ENCODE results near the gene NLGN2.
"Not testable (repeated sequence)": the region's sequence is repeated elsewhere in the genome, so short reads cannot be mapped to it uniquely, and the experiment has no call there.

Gene NLGN2

DNA sequence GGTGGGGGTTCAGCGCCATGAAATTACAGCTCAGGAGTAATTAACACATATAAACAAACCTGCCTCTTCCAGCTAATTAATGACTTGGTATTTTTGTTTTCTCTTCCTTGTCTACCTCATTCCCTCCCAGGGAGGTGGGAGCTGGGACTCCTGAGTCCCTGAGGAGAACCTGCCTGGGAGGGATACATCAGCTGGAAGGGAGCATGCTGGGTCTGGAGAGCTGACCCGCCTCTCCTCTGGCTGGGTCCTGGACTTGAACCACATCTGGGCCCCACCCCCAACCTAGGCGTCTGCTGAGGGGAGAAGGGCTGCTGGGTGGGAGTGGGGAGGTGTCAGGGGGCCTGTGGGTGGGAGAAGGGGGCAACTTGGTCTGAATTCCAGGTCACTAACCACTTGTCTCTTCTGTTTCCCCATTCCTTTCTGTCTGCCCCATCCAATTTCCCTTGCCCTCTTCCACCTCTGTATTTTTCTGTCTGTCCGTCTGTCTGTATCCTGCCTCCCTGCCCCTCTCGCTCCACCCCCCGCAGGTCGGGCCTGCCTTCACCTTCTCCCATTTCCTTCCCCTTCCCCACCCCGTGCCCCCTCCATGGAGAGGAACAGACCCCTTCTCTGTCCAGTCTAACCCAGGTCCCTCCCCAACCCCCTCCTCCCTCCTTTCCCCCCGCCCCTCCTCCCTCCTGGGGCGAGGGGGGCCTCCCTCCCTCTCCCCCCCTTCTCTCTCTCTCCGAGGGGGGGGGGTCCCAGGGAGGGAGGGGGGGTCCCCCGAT is at the start of gene NLGN2:
Gene NLGN2, plus strand, starts transcription at position 361 of the 767 bp plus-strand sequence. CDS start 411 bp downstream, outside the sequence.
- DNase-seq (ENCODE audit: low spot score), result no peak

DNA sequence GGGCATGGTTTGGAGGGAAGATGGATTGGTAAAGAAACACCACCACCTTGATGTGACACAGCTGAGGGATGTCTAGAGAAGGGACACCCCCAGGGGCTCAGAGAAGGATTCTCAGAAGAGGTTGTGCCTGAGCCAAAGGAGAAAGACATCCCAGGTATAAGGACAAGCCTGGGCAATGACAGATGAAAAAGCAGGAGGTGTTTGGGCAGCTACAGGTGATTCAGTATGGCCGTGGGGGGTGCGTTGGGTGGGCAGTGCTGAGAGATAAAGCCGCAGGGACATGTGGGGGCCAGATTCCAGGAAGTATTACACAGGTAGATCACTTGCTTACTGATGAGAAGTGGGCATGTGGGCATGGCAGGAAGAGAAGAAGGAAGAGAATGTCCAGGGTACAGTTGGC is 45.7 kb upstream of the NLGN2 start:
- DNase-seq (ENCODE audit: low spot score), result no peak

DNA sequence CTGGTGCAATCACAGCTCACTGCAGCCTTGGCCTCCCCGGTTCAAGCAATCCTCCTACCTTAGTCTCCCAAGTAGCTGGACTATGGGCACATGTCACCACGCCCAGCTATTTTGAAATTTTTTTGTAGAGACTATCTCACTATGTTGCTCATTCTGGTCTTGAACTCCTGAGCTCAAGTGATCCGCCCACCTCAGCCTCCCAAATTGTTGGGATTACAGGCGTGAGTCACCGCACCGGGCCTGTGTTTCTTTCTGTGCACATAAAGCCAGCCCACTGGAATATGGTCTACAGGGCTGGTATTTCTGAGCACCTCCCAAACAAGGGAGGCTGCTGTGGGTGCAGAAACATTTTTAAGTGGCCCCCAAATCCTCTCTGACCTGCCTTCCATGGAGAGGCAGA is 44.3 kb upstream of the NLGN2 start:
- DNase-seq (ENCODE audit: low spot score), result no peak

DNA sequence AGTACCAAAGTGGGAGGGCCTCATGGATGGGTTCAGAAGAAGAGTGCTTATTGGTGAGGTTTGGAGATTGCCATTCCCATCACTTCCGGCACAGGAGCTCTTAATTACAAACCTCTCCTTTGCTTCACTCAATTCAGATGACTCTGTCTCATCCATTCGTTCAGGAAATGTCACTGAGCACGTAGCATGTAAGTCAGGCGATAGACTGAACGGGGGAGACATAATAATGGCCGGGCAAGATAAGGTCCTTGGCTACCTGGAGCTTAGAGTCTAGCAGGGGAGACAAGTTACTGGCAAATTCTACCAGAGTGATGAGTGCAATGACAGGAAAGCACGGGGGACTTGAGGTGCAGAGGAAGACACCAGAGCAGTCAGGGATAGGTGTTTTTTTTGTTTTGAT is 41.7 kb upstream of the NLGN2 start:
- DNase-seq (ENCODE audit: low spot score), result not testable (repeated sequence)

DNA sequence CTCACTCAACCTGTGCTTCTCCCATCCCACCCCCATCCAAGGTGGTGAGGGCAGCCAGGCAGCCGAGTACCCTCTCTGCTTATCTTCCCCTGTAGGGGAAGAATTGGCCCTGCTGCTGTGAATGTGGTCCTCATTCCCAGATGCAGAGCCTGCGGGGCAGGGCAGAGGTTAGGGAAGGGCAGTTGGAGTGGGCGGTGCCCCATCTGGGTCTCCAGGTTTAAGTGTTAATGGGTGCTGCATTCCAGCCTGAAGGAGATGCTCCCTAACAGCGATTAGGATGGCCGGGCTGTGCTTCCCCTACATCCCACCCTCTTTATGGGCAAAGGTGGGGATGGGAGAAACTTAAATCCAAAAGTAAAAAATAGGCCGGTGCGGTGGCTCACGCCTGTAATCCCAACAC is 40.6 kb upstream of the NLGN2 start:
- no peak for DNase-seq (ENCODE audit: low spot score)

DNA sequence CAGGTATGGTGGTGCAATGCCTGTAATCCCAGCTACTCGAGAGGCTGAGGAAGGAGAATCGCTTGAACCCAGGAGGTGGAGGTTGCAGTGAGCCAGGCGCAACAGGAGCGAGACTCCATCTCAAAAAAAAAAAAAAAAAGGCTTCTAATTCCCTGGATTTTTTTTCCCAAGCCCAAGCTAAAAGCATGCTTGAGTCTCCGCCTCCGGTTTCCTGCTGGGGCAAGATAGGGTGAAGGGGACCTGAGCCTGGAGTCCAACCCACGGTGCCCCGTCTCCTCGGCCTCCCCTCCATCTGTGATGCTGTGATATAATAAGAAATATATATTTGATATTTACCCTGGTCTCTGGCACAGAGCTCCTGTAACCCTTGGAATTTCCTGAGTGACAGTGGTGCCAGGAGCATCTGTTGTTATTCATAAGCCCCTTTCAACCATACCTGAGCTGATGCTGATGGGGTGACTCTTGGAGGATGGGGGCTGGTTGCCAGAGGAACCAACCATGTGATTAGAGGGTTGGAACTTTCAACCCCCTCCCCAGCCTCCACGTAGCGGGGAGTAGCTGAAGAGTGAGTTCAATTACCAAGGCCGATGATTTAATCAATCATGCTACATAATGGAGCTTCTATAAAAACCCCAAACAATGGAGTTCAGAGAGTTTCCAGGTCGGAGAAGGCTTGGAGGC is 39.6 kb upstream of the NLGN2 start:
- DNase-seq (ENCODE audit: low spot score), result no peak

DNA sequence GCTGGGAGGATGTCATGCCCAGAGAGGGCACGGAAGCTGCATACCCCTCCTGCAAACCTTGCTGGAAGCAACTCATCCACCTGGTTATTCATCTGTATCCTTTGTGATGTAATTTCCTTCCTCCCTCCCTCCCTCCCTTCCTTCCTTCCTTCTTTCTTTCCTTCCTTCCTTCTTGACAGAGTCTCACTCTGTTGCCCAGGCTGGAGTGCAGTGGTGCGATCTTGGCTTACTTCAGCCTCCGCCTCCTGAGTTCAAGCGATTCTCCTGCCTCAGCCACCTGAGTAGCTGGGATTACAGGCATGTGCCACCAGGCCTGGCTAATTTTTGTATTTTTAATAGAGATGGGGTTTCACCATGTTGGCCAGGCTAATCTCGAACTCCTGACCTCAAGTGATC is 39.0 kb upstream of the NLGN2 start:
- DNase-seq (ENCODE audit: low spot score), result not testable (repeated sequence)

DNA sequence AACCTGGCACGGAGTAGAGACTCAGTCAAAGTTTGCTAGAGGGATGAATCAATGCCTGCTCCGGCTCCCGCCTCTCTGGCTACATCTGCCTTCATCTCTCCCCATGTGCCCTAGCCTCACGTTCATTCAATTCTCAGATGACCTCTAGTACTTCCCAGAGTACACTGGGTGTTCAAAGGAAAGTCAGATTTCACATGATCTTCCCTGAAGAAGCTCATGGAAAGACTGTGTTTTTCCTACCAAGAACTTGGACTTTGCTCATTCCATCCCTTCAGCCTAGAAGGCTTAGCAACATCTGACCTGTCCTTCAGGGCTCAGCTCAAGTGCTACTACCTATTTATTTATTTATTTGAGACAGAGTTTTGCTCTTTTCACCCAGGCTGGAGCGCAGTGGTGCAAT is 37.8 kb upstream of the NLGN2 start:
- DNase-seq (ENCODE audit: low spot score), result no peak

DNA sequence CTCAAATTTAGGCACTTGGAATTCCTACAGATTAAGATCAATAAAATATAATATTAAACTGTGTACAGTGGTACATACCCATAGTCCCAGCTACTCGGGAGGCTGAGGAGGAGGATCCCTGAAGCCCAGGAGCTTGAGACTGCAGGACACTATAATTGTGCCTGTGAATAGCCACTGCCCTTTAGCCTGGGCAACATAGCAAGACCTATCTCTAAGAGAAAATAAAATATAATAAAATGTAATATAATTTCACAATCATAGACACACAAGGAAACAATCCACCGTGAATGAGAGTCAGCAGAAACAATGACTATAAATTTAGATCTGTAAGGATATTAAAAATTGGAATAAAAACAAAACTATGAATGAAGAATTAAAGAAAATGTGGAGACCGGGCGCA is 36.8 kb upstream of the NLGN2 start:
- no peak for DNase-seq (ENCODE audit: low spot score)

DNA sequence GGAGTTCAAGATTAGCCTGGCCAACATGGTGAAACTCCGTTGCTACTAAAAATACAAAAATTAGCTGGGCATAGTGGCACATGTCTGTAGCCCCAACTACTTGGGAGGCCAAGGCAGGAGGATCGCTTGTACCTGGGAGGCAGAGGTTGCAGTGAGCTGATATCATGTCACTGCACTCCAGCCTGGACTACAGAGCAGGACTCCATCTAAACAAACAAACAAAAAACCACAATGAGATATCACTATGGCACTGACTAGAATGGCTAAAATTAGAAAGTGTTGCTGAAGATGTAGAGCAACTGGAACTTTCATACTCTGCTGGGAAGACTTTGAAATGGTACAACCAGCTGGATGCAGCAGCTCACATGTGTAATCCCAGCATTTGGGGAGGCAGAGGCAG is 33.3 kb upstream of the NLGN2 start:
- DNase-seq (ENCODE audit: low spot score), result no peak

DNA sequence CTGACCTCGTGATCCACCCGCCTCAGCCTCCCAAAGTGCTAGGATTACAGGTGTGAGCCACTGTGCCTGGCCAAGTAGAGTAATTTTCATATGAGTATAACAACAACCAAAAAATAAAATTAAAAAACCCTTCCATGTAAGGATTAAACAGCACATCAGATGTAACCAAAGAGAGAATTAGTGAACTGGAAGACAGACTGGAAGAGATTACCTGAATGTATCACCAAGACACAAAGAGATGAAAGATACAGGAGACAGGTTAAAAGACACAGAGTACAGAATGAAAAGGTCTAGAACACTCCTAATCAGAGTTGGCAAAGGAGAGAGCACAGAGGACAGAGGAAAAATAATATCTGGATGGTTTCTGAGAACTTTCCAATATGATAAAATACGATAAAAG is 28.5 kb upstream of the NLGN2 start:
- DNase-seq (ENCODE audit: low spot score), result no peak

DNA sequence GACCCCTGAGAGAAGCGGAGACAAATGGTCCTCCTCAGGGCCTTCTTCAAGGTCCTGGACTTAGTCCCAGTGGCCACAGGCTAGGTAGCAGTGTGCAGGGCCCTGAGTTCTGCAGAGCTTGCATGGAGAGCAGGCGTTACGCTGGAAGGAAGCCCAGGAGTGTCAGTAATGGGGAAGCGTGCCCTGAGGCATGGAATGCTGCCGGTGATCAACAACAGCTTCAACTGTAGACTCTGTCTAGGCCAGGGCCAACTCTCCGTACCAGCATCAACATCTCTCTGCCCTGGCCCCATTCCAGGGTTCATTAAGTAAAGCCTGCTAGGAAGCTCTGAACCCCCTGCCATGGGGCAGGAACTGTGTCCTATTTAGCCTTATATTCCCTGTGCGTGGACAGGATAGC is 27.3 kb upstream of the NLGN2 start:
- DNase-seq (ENCODE audit: low spot score), result no peak

DNA sequence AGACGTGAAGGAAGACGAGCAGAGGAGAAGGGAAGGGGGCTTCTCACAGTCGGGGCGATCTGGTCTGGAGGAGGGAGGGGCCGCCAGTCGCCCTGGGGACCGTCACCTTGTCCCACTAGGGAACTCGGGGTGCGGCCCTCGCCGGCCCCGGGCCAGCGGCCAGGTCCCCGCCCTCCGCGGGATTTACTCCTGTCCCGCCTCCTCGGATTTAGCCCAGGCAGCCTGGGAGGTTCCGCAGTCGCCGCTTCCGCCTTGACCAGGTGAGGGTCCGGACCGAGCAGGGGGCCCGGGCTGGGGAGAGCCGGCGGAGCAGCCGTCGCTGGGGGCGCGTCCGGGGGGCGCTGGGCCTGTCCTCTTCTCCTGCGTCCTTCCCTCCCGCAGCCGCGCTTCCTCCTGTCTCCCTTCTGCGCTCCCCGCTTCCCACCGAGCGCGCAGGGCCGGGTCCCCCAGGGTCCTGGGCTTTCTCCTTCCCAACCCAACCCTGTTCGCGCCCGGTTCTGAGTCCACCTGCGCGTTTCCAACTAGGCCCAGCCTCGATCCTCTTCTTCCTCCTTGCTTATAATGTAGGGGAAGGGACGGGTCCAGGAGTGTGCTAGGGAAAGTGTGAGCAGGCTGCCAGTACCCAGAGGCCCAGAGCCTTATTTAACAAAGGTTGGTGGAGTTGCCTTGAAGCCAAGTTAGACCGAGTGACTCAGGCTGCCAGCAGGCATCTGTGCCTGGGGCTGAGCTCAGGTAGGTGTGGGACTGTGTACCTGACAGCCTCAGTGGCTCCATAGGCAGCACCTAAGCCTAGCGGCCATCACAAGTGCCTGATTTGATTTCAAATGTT is 26.6 kb upstream of the NLGN2 start, which contains the start of gene TNK1:
Gene TNK1, plus strand, starts transcription at position 235 of the 829 bp plus-strand sequence. CDS start 1,838 bp downstream, outside the sequence.
- no peak for DNase-seq (ENCODE audit: low spot score)

DNA sequence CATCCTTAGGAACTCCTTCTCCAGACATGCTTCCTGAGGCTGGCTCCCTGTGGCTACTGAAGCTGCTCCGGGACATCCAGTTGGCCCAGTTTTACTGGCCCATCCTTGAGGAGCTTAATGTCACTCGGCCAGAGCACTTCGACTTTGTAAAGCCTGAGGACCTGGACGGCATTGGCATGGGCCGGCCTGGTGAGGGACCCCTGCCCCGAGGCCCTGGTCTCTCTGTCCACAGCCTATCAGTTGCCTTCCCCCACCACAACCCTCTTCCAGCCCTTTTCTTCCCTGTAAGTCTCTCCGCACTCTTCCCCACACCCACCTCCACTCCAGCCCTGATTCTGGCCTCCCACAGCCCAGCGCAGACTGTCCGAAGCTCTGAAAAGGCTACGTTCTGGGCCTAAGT is 24.7 kb upstream of the NLGN2 start:
- no peak for DNase-seq (ENCODE audit: low spot score)

DNA sequence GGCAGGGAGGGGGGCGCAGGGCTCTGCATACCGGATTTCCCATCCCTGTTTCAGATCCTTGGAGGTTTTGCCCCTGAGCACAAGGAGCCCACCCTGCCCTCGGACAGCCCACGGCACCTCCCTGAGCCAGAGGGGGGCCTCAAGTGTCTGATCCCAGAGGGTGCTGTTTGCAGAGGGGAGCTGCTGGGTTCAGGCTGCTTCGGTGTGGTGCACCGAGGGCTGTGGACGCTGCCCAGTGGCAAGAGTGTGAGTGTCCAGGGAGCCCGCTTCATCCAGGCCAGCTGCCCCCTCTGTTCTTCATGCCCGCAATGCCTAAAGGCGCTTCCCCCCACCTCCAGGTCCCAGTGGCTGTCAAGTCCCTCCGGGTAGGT is 24.3 kb upstream of the NLGN2 start:
- no peak for DNase-seq (ENCODE audit: low spot score)

DNA sequence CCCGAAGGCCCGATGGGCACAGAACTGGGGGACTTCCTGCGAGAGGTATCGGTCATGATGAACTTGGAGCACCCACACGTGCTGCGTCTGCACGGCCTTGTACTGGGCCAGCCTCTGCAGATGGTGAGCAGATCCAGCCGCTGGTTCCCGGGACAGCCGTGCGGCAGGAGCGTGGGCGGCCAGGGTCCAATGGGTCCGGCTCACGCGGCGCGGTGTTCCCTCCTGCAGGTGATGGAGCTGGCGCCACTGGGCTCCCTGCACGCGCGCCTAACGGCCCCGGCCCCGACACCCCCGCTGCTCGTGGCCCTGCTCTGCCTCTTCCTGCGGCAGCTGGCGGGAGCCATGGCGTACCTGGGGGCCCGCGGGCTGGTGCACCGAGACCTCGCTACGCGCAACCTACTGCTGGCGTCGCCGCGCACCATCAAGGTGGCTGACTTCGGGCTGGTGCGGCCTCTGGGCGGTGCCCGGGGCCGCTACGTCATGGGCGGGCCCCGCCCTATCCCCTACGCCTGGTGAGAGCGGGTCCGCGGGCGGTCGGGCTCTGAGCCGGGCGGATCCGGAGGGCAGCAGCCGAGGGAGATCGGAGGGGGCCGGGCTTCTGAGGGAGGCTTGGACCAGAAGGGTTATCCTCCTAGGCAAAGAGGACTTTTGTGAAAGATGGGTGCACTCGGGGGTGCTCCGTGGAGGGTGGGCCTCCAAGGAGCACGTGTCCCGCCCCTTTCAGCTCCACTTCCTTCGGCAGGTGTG is 23.7 kb upstream of the NLGN2 start:
- no peak for DNase-seq (ENCODE audit: low spot score)

DNA sequence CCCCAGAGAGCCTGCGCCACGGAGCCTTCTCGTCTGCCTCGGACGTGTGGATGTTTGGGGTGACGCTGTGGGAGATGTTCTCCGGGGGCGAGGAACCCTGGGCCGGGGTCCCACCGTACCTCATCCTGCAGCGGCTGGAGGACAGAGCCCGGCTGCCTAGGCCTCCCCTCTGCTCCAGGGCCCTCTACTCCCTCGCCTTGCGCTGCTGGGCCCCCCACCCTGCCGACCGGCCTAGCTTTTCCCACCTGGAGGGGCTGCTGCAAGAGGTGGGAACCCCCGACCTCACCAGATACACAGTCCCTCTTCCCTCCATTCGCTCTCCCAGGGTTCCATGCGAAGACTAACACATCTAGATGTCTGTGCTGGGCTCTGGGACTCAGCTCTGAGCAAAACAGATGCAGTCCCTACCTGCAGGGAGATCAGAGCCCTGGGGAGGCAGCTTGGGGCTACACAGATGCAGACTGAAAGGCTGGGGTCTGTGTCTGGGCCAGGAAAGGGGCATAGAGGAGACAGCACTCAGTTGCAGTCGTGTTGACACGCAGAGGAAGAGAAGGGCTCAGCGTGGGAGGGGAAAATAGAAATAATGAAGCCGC is 23.1 kb upstream of the NLGN2 start:
- DNase-seq (ENCODE audit: low spot score), result no peak

DNA sequence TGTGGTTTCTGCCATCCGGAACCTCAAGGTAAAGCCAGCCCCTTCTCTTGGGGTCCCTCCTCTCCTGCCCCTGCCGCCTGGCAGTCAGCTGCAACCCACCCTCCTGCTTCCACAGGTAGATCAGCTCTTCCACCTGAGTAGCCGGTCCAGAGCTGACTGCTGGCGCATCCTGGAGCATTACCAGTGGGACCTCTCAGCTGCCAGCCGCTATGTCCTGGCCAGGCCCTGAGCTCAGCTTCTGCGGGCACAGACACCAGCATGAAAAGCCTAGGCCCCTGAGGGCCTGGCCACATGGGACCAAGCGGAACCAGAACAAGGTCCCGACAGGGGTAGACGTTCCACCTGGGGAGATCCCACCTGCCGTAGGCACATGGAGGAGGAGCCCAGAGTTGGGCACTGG is 18.8 kb upstream of the NLGN2 start:
- no peak for DNase-seq (ENCODE audit: low spot score)

DNA sequence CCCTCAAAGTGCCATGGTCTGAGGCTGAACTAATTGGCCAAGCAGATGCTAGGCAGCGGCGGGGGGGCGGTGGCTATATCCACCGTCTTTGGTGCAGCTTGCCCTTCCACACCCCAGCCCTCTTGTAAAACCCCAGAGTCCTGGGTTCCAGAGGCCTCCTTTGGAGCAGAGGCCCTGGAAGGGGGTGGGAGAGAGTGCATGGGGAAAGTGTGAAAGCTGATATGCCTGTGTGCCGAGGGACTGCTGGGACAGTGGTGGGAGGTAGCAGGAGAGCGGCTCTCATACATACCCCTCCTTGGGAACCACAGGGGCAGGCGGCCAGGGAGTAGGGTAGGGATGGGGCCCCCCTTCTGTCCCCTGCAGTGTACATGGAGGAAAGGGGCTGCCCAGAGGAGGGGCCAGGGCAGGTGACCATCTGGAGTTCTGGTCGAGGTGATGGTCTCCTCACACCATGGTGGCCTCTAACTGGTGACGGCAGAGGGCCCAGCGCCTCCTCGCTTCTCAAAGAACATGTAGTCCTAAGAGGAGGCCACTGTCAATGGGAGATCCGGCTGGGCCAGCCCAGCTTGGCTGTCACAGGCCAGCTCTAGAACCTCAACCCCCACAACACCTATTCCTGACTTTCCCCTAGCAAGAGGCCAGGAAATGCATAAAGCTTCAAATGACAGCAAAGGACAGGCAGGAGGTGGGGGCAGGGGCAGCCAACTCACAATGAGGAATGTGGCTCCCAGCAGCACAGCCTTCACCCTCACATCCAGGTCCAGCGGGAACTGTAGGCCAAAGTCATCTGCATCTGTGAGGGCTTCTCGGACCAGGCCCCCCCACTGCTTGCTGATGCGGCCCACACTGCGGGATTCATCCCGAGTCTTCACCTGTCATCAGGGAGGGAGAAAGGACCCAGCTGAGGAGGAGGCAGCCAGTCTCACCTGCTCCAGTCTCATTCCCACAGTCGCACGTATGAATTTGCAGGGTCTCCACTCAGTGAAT is 17.4 kb upstream of the NLGN2 start:
- DNase-seq (ENCODE audit: low spot score), result no peak

DNA sequence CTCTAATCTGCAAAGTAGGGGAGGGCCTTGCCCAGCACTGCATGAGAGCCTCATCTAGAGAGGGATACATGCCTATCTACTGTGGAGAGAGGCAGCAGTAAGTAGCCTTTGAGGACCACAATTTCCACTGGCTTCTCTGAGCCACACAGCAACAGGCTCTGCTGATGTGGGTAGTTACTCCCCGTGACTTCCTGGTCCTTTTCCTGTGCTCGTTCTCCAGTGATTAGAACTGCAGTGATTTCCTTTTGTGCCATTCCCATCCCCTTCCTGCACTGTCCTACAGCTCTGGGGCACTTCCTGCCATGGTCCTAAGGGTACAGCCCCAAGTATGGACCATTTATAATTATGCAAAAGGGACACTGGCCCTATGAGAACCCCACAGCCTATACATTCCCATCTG is 16.3 kb upstream of the NLGN2 start:
- no peak for DNase-seq (ENCODE audit: low spot score)
